Measurements from ENCODE around the gene TPO.
"Not testable (repeated sequence)": the region's sequence is repeated elsewhere in the genome, so short reads cannot be mapped to it uniquely, and the experiment has no call there.

Gene TPO

DNA sequence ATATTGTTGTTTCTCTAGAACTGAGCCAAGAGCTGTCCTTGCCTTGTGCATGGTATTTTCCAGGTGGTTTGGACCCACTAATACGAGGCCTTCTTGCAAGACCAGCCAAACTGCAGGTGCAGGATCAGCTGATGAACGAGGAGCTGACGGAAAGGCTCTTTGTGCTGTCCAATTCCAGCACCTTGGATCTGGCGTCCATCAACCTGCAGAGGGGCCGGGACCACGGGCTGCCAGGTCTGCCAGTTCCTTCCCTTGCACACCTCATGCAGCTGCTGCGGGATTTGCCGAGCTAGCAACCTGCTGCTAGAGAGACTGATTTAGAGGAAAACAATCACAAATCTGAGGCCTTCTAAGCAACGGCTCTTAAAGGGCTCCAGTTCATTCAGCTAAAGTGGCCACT lies 74.5 kb downstream of the TPO start:
- no peak for DNase-seq

DNA sequence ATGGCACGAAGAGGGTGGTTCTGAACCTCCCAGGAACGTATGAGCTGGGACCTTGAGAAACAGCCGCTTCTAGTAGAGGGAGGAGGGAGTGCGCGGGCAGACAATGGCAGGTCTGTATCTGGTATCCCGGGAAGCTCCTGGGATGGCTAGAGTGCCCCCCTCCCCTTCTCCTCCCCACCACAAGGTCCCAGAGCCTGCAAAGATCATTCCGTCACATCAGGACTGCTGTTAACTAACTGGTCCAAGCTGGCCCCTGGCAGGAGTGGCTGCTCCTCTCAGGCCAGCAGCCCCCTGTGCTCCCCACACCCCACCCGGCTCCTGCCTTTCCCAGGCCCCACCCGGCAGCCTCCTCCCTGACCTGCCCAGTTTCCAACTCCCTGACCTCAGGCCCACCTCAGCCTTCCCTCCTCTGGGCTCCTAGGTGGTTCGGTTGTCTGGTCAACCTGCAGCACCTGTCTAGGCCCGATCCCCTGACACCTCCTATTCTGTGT lies 75.0 kb downstream of the TPO start:
- DNase-seq: no peak

DNA sequence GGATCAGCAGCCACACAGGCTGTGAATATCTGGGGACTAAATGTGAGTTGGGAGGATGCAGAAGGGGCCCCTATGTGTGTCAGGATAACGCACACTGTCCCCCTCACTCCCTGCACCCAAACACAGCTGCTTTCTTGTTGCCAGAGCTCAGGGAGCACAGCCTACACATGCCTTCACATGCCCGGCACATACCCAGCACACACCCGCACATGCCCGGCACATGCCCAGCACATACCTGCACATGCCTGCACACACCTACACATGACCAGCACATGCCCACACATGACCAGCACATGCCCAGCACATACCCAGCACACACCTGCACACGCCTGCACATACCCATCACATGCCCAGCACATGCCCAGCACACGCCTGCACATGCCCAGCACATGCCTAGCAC lies 75.6 kb downstream of the TPO start:
- DNase-seq: no peak

DNA sequence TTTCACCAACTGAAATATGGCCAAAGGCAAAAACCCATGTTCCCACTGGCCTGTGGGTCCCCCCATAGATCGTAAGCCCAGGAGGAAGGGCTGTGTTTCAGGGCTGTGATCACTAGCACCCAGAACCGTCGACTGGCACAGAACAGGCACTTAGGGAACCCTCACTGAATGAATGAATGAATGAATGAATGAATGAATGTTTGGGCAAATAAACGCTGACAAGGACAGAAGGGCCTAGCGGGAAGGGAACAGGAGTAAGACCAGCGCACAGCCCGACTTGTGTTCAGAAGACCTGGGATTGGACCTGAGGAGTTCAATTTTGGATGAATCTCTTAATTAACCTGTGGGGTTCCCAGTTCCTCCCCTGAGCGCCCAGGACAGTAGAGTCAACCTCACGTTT lies 76.2 kb downstream of the TPO start:
- no peak for DNase-seq

DNA sequence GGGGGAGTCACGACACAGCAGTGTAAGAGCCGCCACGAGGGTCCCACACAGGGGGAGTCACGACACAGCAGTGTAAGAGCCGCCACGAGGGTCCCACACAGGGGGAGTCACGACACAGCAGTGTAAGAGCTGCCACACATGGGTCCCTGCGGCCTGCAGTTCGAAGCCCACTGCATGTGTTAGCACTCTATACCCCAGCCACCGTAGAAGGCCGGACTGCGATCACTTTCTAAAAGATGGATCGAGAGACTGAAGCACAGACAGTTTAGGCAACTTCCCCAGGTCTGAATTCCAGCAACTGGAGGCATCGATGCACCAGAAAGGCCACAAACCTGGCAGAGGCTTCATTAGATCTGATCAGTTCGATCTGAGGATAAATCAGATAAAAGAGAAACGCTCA lies 77.1 kb downstream of the TPO start:
- not testable (repeated sequence) for DNase-seq

DNA sequence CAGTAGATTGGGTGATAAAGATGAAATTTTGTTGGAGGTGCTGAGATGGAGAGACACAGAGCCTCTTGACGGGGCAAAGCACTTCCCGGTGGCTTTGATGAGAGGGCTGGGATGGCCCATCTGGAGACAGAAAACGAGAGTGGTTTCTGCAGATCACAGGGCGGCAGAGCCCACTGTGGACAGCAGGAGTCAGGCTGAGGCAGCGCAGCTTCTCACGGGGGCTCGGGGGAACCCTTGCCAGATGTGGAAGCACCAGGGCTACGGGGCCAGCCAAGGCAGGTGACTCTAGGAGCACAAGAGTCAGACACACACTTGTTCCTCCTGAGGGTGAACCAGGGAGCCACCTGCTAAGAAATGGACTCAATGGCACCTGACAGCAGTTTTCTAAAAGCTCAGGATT lies 78.5 kb downstream of the TPO start:
- DNase-seq: no peak

DNA sequence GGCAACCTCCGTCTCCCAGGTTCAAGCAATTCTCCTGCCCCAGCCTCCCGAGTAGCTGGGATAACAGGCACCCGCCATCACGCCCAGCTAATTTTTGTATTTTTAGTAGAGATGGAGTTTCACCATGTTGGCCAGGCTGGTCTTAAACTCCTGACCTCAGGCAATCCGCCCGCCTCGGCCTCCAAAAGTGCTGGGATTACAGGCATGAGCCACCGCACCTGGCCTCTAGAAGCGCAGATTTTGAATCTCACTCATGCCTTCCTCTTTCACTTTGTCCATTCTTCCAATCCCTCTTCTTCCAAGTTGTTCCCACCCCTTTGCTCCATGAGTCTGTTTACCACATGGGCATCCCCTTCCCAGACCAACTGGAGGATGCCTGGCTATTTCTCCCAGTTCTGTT lies 79.0 kb downstream of the TPO start:
- DNase-seq: not testable (repeated sequence)

DNA sequence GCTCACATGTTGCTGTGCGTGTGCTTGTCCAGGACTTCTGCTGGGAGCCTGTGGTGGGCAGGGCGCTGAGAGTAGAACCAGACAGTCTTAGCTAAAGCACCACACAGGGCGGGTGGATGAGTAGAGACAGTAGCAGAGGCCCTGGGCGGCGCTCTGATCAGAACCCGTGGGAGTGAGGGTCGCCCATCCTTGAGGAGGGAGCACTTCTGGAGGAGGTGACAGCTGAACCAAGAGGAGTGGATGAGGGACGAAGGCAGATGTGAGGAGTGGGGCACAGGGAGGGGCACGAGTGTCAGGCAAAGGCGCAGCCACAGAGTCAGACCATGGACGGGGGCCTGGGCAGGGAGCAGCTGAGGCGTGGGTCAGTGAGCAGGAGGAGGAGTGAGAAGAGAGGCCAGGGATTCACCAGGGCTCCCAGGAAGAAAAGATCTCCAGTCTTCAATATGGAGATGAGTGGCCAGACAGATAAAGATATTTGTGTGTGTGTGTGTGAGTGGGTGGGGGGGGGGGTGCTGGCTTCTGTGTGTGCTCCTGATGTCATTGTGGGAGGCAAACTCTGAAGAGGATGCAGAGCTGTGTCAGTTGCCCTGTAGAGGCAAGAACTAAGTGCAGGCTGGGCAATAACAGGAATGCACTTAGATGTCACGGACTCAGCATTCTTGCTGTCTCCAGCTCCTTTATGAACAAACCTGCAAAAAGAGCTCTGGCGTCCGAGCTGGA lies 79.6 kb downstream of the TPO start:
- DNase-seq: no peak

DNA sequence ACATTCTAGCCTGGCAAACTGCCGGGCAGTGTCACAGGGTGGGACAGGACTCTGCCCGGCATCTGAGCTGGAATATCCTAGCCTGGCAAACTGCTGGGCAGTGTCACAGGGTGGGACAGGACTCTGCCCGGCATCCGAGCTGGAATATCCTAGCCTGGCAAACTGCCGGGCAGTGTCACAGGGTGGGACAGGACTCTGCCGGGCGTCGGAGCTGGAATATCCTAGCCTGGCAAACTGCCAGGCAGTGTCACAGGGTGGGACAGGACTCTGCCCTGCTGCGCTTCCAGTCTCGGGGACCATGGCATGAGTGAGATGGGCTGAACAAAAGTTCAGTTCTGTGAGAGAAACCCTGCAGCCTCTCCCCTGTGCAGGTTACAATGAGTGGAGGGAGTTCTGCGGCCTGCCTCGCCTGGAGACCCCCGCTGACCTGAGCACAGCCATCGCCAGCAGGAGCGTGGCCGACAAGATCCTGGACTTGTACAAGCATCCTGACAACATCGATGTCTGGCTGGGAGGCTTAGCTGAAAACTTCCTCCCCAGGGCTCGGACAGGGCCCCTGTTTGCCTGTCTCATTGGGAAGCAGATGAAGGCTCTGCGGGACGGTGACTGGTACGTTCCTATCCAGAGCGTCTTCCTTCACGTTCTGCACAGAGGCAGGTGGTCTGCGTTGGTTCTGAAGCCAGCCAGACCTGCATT lies 80.3 kb downstream of the TPO start:
- DNase-seq: no peak

DNA sequence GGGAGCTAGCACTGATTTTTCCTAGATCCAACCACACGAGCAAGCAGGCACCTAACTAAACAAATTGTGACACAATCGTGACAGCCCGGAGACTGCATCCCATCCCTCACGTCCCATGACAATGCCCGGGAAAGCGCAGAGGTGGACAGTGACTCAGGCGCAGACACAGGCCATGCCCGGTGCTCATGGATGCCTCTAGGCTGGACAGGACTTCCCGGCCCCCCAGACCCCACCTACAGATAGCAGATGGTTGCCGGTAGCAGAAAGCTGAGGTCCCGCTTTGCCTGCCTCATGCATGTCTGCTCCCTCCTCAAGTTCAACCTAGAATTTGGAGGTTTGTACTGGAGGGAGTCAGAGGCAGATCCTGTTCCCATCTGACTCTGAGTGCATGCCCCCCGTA lies 81.0 kb downstream of the TPO start:
- no peak for DNase-seq

DNA sequence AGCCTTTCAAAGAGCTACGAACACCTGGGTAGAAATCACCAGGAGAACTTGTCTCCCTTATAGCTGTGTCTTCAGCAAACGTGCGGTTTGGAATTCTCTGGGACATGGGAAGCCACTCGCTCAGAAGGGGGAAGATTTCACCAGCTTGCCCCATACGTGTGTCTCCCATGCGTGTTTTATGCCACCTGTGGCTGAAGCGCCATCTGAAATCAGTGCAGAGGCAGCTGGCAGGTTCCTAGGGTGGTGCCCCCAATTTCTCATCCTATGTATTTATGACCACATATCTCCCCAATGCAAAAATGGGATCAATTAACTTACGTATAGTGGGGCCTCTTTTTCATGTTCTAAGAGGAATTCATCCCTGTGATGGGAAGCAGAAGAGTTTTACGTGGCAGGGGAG lies 81.6 kb downstream of the TPO start:
- DNase-seq: no peak

DNA sequence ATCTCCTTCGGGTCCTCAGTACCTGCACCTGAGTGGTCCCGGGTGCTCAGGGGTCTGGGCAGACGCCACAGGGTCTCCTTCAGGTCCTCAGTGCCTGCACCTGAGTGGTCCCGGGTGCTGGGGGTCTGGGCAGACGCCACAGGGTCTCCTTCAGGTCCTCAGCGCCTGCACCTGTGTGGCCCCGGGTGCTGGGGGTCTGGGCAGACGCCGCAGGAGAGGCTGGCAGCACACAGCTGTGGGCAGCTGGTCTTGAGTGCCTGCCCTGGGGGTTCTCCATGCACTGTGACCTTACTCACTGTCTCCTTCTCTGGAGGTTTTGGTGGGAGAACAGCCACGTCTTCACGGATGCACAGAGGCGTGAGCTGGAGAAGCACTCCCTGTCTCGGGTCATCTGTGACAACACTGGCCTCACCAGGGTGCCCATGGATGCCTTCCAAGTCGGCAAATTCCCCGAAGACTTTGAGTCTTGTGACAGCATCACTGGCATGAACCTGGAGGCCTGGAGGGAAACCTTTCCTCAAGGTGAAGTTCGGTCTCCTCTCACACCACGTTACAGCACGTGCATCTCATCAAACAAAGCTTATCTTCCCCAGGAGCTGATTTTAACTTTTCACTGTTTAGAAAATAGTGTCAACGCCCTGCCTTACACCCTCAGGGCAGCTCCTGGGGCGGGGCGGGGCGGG lies 82.6 kb downstream of the TPO start:
- no peak for DNase-seq

DNA sequence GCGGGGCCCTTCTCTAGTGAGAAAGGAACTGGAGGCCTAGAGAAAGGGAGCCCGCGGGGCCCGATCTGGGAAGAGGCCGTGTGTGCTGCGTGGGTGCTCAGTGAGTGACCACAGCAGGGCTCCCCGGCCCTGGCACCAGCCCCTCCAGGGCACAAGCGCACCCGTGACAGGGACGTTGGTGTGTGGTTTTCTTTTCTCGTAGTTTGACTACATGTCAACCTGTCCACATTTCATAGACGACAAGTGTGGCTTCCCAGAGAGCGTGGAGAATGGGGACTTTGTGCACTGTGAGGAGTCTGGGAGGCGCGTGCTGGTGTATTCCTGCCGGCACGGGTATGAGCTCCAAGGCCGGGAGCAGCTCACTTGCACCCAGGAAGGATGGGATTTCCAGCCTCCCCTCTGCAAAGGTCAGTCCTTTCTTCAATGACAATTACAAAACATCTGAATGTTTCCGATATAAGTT lies 83.1 kb downstream of the TPO start:
- no peak for DNase-seq

DNA sequence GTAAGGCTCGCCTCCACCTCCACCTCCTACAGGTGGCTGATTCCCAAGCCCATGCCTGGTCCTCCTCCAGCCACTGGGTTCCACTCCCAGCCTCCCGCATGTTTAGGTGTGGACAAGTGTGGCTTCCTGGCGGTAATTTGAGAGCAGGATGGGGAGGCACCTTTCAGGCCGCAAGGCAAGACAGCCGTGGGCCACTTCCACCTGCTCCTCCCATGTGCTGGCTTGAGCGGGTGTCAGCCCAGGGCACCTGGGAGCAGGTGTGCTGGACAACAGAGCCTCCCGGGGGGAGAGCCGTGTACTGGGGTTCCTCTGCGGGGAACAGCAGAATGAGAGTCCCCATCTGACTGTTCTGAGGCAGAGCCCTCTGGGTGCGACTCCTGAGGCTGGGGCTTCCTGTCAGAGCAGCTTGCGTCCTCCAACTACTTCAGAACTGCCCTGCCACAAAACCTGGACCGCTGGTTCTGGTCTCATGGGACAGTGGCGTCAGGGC lies 83.9 kb downstream of the TPO start:
- DNase-seq: no peak

DNA sequence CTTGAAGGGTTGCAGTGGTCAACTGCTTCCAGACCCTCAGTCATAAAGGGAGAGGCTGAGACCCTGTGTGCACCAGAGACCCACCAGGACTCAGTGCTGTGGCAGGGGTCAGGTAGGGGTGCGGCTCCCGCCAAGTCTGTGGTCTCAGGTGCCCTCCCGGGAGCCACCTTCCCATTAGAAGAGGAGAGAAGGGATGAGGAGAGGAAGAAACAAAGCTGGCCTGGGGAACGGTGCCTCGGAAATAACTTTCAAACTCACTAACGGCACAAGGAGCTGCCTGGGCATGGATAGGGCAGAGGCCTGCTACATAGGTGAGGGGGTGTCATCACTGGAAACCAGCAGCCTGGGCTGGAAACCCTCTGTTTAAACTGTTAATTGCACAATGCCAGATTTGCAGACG lies 84.9 kb downstream of the TPO start:
- DNase-seq: no peak

DNA sequence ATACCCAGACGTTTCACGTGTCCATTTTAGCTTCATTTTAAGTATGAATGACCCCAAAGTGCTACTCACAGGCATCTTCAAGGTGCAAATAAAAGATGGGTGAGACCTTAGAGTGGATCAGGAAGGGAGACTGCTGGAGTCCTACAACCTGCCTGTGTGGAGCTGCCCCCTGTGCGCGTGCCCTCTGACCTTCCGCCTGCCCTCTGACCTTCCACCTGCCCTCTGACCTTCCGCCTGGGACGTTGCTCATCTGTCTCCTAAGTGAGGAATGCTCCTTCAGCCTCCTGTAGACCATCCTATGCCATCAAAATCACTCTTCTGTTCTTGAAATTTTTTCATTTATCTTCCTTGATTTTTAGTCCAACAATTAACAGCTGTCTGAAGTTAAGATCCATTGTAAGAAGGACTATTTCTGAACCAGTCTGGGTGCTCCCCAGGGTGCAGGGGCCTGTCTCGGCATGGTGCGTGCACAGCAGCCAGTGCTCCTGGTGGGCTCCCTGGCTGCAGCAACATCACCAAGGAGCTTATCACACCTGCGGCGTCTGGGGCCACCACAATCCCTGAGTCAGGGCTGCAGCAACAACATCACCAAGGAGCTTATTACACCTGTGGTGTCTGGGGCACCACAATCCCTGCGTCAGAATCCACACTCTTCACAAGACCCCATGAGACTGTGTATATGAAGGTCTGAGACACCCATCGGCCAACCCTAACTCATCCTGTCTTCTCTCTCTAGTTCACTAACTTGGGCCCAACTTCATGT lies 86.0 kb downstream of the TPO start:
- DNase-seq: no peak

DNA sequence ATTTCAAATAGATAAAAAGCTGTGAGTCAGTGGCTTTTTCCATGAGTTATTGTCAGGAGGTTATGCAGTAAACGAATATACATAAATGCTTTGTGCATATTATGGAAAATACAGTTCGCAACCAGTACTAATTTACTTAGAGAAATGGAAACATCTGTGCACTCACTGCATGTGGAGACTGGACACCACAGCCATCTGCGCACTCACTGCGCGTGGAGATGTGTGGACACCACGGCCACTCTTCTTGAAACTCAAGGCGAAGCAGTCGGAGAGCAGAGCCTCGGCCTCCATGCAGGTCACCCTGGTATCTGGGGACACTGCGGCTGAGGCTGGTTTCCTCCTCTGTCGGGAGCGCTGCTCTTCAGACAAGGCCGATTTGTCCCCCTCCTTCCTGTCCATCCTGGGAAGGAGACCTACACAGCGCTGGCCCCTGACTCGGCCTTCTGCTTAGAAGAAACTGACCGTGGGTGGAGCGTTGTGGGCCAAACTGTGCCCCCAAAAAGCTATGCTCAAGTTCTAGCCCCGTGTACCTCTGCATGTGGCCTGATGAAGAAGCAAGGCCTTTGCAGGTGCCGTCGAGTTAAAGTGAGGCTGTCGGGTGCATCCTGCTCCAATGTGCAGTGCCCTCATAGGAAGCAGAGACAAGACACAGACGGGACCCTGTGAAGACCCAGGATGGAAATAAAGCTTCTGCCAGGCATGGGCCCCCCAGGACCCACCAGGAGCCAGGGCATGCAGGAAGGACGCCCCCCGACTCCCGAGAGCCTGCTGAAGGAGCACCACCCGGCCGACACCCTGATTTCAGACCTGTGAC lies 88.0 kb downstream of the TPO start:
- DNase-seq: no peak

DNA sequence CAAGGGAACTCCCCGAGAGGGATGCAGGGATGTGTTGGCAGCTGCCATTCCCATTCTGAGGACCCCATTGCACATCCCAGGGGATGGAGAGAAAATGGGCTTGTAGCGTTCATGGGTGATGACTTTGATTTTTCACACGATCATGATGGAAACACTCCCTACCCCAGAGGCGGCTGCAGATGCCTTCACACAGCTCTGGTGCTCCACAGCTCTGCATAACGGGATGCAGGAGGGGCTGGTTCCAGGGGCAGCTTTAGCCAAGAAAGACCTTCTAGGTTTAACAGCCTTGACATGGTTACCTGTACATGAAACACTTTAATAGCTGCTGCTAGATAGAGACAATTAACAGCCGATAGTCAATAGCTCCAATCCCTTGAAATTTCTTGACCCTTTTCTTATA lies 88.7 kb downstream of the TPO start:
- no peak for DNase-seq

DNA sequence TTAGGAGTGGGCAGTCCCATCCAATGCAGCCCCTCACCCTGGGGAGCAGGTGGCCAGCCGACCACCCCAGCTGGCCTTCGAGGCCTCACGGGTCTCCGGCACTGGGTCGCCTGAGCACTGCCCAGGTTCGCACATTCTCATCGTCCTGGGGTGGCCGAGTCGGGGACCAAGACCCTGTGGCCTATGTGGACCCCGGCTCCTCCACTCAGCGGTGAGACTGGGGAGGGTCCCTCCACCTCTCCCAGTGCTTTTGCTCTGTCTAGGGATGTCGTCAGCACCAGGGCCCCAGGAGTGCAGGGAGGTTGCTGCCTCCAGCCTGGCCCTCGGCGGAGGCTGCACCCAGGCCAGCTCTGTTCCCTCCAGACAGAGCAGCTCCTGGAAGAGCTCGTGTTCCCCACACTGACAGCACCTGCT lies 89.6 kb downstream of the TPO start:
- DNase-seq: no peak

DNA sequence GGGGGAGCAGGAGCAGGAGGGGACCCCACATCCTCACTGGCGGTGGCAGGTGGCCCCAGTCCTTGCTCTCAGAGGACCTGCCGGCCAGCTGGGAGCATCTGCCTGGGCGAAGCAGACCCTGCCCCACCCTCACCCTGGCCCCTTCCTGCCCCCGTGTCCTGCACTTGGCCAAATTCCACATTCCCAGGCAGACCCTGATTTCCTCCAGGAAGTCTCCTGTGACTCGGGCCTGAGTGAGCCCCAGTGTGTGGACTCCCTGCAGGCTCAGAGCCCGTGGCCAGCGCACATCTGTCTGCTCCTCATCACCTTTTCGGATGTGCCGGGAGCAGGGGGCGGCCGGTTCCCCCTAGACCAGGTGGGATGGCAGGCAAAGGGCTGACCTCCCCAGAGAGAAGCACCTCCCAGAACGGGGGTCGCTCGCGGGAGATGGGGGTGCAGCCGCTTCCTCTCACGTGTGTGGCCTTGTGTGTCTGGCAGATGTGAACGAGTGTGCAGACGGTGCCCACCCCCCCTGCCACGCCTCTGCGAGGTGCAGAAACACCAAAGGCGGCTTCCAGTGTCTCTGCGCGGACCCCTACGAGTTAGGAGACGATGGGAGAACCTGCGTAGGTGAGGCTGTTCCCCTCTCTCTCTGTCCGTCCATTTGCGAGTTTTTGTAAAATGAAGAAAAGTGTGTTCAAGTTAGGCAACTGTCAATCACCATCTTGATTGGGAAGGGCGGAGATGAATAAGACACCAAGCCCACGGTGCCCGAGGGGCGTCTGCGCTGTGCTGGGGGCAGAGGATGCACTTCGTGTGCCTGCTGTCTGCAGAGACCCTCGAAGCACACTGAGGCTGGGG lies 90.4 kb downstream of the TPO start:
- DNase-seq: no peak

DNA sequence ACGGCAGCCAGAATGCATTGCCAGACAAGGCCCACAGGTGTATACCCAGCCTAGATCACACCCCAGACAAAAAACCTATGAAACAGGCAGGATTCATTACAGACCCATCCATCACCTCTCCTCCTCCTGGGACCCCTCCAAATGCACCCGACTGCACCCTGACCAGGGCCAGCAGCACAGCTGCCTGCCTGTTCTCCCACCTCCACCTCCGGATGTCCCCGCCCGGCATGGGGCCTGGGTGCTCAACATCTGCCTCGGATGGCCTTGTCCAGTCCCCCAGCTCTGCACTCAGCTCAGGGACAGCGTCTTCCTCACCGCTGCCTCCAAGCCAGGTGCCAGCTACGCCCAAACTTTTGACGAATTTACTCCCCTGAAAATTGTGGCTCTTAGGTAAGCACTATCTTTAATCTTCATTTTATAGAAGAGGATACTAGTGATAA lies 91.1 kb downstream of the TPO start:
- no peak for DNase-seq

Measured in NCI-H187 treated with DMSO at 0.1 percent for 48 hours (cell line).